Panc1 (cell line): ENCODE data around the gene RAB7B. TPM values are rescaled to one million over a fixed set of nuclear protein-coding genes. Genes with fewer than 3 reads are reported as not detected.

Source experiments
- ATAC-seq: fragments of 200-7000 bp; cut with Tn5 transposase; 2 replicates; pipeline ENCODE4 v1.9.1; 2020; ENCODE audit warnings: mild to moderate bottlenecking, moderate library complexity
- BruUV-seq: library from RNA; stranded (reverse); fragments of 400-500 nt; replicated peaks from 2 replicates; lab custom pipeline; 2021; lab: Mats Ljungman, UMichigan
- CTCF ChIA-PET: fragments of 300-600 bp; sonication (Branson Sonifier 250); formaldehyde crosslinking; loops from one replicate; lab custom pipeline; 2022; ENCODE audit warnings: antibody characterized with exemption; lab: Charles Lee
- POLR2A ChIA-PET: fragments of 300-600 bp; sonication (Branson Sonifier 250); formaldehyde crosslinking; loops from one replicate; lab custom pipeline; 2022; ENCODE audit warnings: antibody characterized with exemption; lab: Charles Lee
- DNase-seq: peaks from one replicate; pipeline ENCODE4 v3.0.0-alpha.2; 2010; ENCODE audit warnings: low read depth, low spot score
- H3K27ac ChIP-seq: 2 replicates; pipeline ENCODE4 v1.5.1; 2011; ENCODE audit warnings: mild to moderate bottlenecking, low read length, inconsistent platforms
- H3K27me3 ChIP-seq: fragments of 200-500 bp; sonication (Bioruptor generic); 2 replicates; pipeline ENCODE4 v1.6.0; 2014; ENCODE audit warnings: low read length, inconsistent platforms; ENCODE audit not compliant: control insufficient read depth, insufficient read depth
- H3K36me3 ChIP-seq: fragments of 200-500 bp; sonication (Bioruptor generic); 2 replicates; pipeline ENCODE4 v1.5.1; 2014; ENCODE audit warnings: inconsistent platforms, mild to moderate bottlenecking, low read length, moderate library complexity; ENCODE audit not compliant: control insufficient read depth, insufficient read depth
- H3K4me1 ChIP-seq: 2 replicates; pipeline ENCODE4 v1.5.1; 2011; ENCODE audit warnings: inconsistent platforms, mild to moderate bottlenecking, low read length, moderate library complexity; ENCODE audit not compliant: control insufficient read depth, insufficient read depth
- H3K4me3 ChIP-seq, 2 experiments: 2 replicates each; pipeline ENCODE4 v1.5.1; 2011 to 2012; ENCODE audit warnings: low read depth in 2 of 2, low read length in 2 of 2, mild to moderate bottlenecking in 2 of 2, inconsistent platforms in 1 of 2, moderate library complexity in 1 of 2
- H3K9me3 ChIP-seq: fragments of 200-500 bp; sonication (Bioruptor generic); 2 replicates; pipeline ENCODE4 v1.5.1; 2014; ENCODE audit warnings: low read depth, mild to moderate bottlenecking, inconsistent platforms, low read length, moderate library complexity; ENCODE audit not compliant: control insufficient read depth, insufficient read depth
- POLR2AphosphoS5 ChIP-seq: IDR thresholded peaks from 2 replicates; pipeline ENCODE4 v1.6.1; 2012; ENCODE audit warnings: mild to moderate bottlenecking, low read depth, low read length, moderate library complexity
- SIN3A ChIP-seq: IDR thresholded peaks from 2 replicates; pipeline ENCODE4 v1.6.1; 2012; ENCODE audit warnings: low read depth, mild to moderate bottlenecking, low read length, moderate library complexity, borderline replicate concordance; ENCODE audit not compliant: insufficient read depth
- TCF7L2 ChIP-seq: IDR thresholded peaks from 2 replicates; pipeline ENCODE4 v1.6.1; 2011; ENCODE audit warnings: mild to moderate bottlenecking, low read depth, low read length, inconsistent platforms
- in situ Hi-C: cut with HindIII; loops from 2 replicates; pipeline ENCODE4 v1.10.0; 2016; ENCODE audit warnings: low sequenced_read_pairs, low pct_unique_long_range_greater_than_20kb
- intact Hi-C: fragments of 100-400 bp; cut with micrococcal nuclease; formaldehyde crosslinking; loops from one replicate; pipeline ENCODE4 v1.10.0; 2022; ENCODE audit not compliant: unreplicated experiment
- total RNA-seq: library from RNA; stranded (reverse); gene quantifications from one replicate; pipeline ENCODE4 v1.2.1, GENCODE V29; 2021; ENCODE audit not compliant: unreplicated experiment
- TF ChIP-seq, protein P1 (sequence below), 2 experiments: IDR thresholded peaks; 2 replicates each; pipeline ENCODE4 v1.6.1; 2011 to 2012; ENCODE audit warnings: low read depth in 2 of 2, control low read depth in 1 of 2, low read length in 1 of 2, mild to moderate bottlenecking in 1 of 2, moderate library complexity in 1 of 2; ENCODE audit not compliant: insufficient read depth in 1 of 2
- TF ChIP-seq, protein P2 (sequence below): fragments of 450-650 bp; IDR thresholded peaks from 2 replicates; pipeline ENCODE4 v1.5.1; 2017; ENCODE audit warnings: mild to moderate bottlenecking

RAB7B gene
- total RNA-seq, 1 experiment from 2014 or later: 0.05 TPM

GRCh38 chr1:205942631-205943159 lies 60.5 kb downstream of the RAB7B start:
- no peaks in the 10 kb centered on the region for H3K9me3 ChIP-seq
- intact Hi-C loops: no loop called here
- peaks cover 16% of the 10 kb centered on the region; the same call in 1 of the 2 replicates for H3K27me3 ChIP-seq
- H3K4me1 ChIP-seq: no peaks in the 10 kb centered on the region
- no peak for DNase-seq
- BruUV-seq: no TSS peak
- ATAC-seq: no peak
- CTCF ChIA-PET: interaction anchor here (2.0 kb wide), 1 partner anchor 35 kb away, joined by 6 read pairs; no protein-coding TSS in a partner anchor
- in situ Hi-C loops: no loop called here
- TF ChIP-seq, protein P1, sequence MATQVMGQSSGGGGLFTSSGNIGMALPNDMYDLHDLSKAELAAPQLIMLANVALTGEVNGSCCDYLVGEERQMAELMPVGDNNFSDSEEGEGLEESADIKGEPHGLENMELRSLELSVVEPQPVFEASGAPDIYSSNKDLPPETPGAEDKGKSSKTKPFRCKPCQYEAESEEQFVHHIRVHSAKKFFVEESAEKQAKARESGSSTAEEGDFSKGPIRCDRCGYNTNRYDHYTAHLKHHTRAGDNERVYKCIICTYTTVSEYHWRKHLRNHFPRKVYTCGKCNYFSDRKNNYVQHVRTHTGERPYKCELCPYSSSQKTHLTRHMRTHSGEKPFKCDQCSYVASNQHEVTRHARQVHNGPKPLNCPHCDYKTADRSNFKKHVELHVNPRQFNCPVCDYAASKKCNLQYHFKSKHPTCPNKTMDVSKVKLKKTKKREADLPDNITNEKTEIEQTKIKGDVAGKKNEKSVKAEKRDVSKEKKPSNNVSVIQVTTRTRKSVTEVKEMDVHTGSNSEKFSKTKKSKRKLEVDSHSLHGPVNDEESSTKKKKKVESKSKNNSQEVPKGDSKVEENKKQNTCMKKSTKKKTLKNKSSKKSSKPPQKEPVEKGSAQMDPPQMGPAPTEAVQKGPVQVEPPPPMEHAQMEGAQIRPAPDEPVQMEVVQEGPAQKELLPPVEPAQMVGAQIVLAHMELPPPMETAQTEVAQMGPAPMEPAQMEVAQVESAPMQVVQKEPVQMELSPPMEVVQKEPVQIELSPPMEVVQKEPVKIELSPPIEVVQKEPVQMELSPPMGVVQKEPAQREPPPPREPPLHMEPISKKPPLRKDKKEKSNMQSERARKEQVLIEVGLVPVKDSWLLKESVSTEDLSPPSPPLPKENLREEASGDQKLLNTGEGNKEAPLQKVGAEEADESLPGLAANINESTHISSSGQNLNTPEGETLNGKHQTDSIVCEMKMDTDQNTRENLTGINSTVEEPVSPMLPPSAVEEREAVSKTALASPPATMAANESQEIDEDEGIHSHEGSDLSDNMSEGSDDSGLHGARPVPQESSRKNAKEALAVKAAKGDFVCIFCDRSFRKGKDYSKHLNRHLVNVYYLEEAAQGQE (IDR thresholded peaks at IDR 0.05; ENCODE audit: insufficient read depth in 1 of 2, low read depth in 2 of 2, low read length in 1 of 2): no peak
- TF ChIP-seq, protein P2, sequence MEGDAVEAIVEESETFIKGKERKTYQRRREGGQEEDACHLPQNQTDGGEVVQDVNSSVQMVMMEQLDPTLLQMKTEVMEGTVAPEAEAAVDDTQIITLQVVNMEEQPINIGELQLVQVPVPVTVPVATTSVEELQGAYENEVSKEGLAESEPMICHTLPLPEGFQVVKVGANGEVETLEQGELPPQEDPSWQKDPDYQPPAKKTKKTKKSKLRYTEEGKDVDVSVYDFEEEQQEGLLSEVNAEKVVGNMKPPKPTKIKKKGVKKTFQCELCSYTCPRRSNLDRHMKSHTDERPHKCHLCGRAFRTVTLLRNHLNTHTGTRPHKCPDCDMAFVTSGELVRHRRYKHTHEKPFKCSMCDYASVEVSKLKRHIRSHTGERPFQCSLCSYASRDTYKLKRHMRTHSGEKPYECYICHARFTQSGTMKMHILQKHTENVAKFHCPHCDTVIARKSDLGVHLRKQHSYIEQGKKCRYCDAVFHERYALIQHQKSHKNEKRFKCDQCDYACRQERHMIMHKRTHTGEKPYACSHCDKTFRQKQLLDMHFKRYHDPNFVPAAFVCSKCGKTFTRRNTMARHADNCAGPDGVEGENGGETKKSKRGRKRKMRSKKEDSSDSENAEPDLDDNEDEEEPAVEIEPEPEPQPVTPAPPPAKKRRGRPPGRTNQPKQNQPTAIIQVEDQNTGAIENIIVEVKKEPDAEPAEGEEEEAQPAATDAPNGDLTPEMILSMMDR: no peak
- no peak for TF ChIP-seq TCF7L2
- no peak for TF ChIP-seq SIN3A
- TF ChIP-seq POLR2AphosphoS5: no peak
- H3K36me3 ChIP-seq: no peaks in the 10 kb centered on the region
- POLR2A ChIA-PET: no interaction called here
- H3K4me3 ChIP-seq: no peak overlapping the region
- H3K27ac ChIP-seq: no peak overlapping the region

GRCh38 chr1:205940710-205941109 lies 62.5 kb downstream of the RAB7B start:
- Histone ChIP-seq H3K4me3 (no peak overlapping the region), H3K27me3 (peaks cover 16% of the 10 kb centered on the region; the same call in 1 of the 2 replicates), H3K27ac (no peak overlapping the region), H3K4me1 (no peaks in the 10 kb centered on the region), H3K36me3 (no peaks in the 10 kb centered on the region), H3K9me3 (no peaks in the 10 kb centered on the region)
- POLR2A ChIA-PET: no interaction called here
- intact Hi-C loops (no loop called here), in situ Hi-C loops (no loop called here)
- ATAC-seq (no peak), DNase-seq (no peak)
- CTCF ChIA-PET: no interaction called here
- TF ChIP-seq, protein P2: no peak
- no peak for TF ChIP-seq POLR2AphosphoS5
- TF ChIP-seq TCF7L2: no peak
- TF ChIP-seq, protein P1 (IDR thresholded peaks at IDR 0.05; ENCODE audit: insufficient read depth in 1 of 2, low read depth in 2 of 2, low read length in 1 of 2): no peak
- no peak for TF ChIP-seq SIN3A
- no TSS peak for BruUV-seq
